Measurements from ENCODE around the gene HMG20B.
A peak's percentile ranks its signal among the peaks of the same experiment; 100 is the strongest.

The HMG20B gene

GRCh38 chr19:3537438-3538240 is 35.1 kb upstream of the HMG20B start:
- no peak for DNase-seq

- DNase-seq: no peak
These were observed 34.4 kb upstream of the HMG20B start for GRCh38 chr19:3538258-3538929.

GRCh38 chr19:3538965-3539755 is 33.6 kb upstream of the HMG20B start, which contains the start of gene TEKTIP1:
TEKTIP1 (plus strand) TSS chr19:3539174; CDS start chr19:3539178, 4 bp downstream.
- DNase-seq: peak in 1 of 3 experiments; percentile 31

GRCh38 chr19:3539756-3540118 is 33.0 kb upstream of the HMG20B start:
- no peak for DNase-seq

GRCh38 chr19:3543150-3544057 is 29.3 kb upstream of the HMG20B start:
- DNase-seq: no peak

GRCh38 chr19:3544058-3544376 is 28.7 kb upstream of the HMG20B start:
- no peak for DNase-seq

- peak; percentile 42 to 65 (median 43) for DNase-seq
These were observed 27.7 kb upstream of the HMG20B start for GRCh38 chr19:3544742-3545668.

GRCh38 chr19:3545669-3546034 is 27.1 kb upstream of the HMG20B start:
- no peak for DNase-seq

GRCh38 chr19:3546119-3546518 is 26.6 kb upstream of the HMG20B start:
- DNase-seq: no peak

GRCh38 chr19:3547301-3547731 is 25.4 kb upstream of the HMG20B start:
- no peak for DNase-seq

GRCh38 chr19:3547767-3548282 is 24.9 kb upstream of the HMG20B start:
- no peak for DNase-seq

GRCh38 chr19:3548606-3549005 is 24.1 kb upstream of the HMG20B start:
- no peak for DNase-seq

GRCh38 chr19:3549816-3550215 is 22.9 kb upstream of the HMG20B start:
- no peak for DNase-seq

- DNase-seq: no peak
These were observed 21.6 kb upstream of the HMG20B start for GRCh38 chr19:3550947-3551791.

GRCh38 chr19:3551792-3552095 is 21.0 kb upstream of the HMG20B start:
- no peak for DNase-seq

GRCh38 chr19:3554254-3555083 is 18.3 kb upstream of the HMG20B start:
- DNase-seq: no peak

- DNase-seq: no peak
These were observed 16.9 kb upstream of the HMG20B start for GRCh38 chr19:3555653-3556422.

- DNase-seq: no peak
These were observed 16.2 kb upstream of the HMG20B start for GRCh38 chr19:3556423-3556977.
